CD4-positive, alpha-beta T cell treated with Interleukin-15 for 4 hours (primary cell): ENCODE measurements around the gene GSTM1.
"Not testable (repeated sequence)": the region's sequence is repeated elsewhere in the genome, so short reads cannot be mapped to it uniquely, and the experiment has no call there.

Source experiments
- DNase-seq: peaks from one replicate; pipeline ENCODE4 v3.0.0-alpha.2; 2020; ENCODE audit warnings: low spot score

The GSTM1 gene

GRCh38 chr1:109697861-109698260, 10.2 kb downstream of the GSTM1 start:
- not testable (repeated sequence) for DNase-seq

- not testable (repeated sequence) for DNase-seq
These were observed 15.3 kb downstream of the GSTM1 start for GRCh38 chr1:109702940-109703339.

GRCh38 chr1:109704173-109704572, 16.6 kb downstream of the GSTM1 start:
- DNase-seq = no peak

GRCh38 chr1:109705411-109705810, 17.8 kb downstream of the GSTM1 start:
- DNase-seq = no peak

- DNase-seq = not testable (repeated sequence)
These were observed 21.3 kb downstream of the GSTM1 start for GRCh38 chr1:109708949-109709348.

- DNase-seq = not testable (repeated sequence)
These were observed 22.2 kb downstream of the GSTM1 start for GRCh38 chr1:109709822-109710221.

- DNase-seq = not testable (repeated sequence)
These were observed 24.1 kb downstream of the GSTM1 start, which contains the start of gene GSTM5 for GRCh38 chr1:109711593-109712320. GSTM5 (plus strand) TSS chr1:109712251; CDS start chr1:109712313, 62 bp downstream.

GRCh38 chr1:109712321-109712864, 24.8 kb downstream of the GSTM1 start:
- DNase-seq = no peak

- DNase-seq = no peak
These were observed 26.0 kb downstream of the GSTM1 start for GRCh38 chr1:109713636-109714035.

- DNase-seq = no peak
These were observed 27.2 kb downstream of the GSTM1 start for GRCh38 chr1:109714661-109715372.

GRCh38 chr1:109716121-109716520, 28.5 kb downstream of the GSTM1 start:
- no peak for DNase-seq

- no peak for DNase-seq
These were observed 29.0 kb downstream of the GSTM1 start for GRCh38 chr1:109716570-109717090.

- DNase-seq = no peak
These were observed 30.1 kb downstream of the GSTM1 start for GRCh38 chr1:109717729-109718128.

- no peak for DNase-seq
These were observed 30.9 kb downstream of the GSTM1 start for GRCh38 chr1:109718495-109718894.

- DNase-seq = no peak
These were observed 31.8 kb downstream of the GSTM1 start for GRCh38 chr1:109719337-109719837.

- DNase-seq = no peak
These were observed 33.4 kb downstream of the GSTM1 start for GRCh38 chr1:109721042-109721441.

GRCh38 chr1:109721971-109722370, 34.4 kb downstream of the GSTM1 start:
- no peak for DNase-seq

GRCh38 chr1:109722908-109723691, 35.5 kb downstream of the GSTM1 start:
- DNase-seq = no peak

GRCh38 chr1:109724933-109725332, 37.3 kb downstream of the GSTM1 start:
- no peak for DNase-seq

- no peak for DNase-seq
These were observed 37.9 kb downstream of the GSTM1 start for GRCh38 chr1:109725510-109725909.

GRCh38 chr1:109726007-109726406, 38.4 kb downstream of the GSTM1 start:
- no peak for DNase-seq
